Mesenchymal stem cell (in vitro differentiated cells and primary cell): ENCODE measurements around the gene KCNJ10.

Experiments
- DNase-seq: peaks from one replicate; pipeline ENCODE4 v3.0.0-alpha.2; 2013
- H2AFZ ChIP-seq: one replicate; pipeline ENCODE4 v1.6.1; 2013; ENCODE audit warnings: low read depth, mild to moderate bottlenecking, control low read depth, inconsistent platforms, low read length, moderate library complexity
- H2AK5ac ChIP-seq: 2 replicates; pipeline ENCODE4 v1.6.1; 2013; ENCODE audit warnings: low read length, moderate library complexity, mild to moderate bottlenecking, inconsistent platforms; ENCODE audit not compliant: severe bottlenecking
- H2BK120ac ChIP-seq: one replicate; pipeline ENCODE4 v1.6.1; 2013; ENCODE audit warnings: low read depth, mild to moderate bottlenecking, inconsistent platforms, low read length, moderate library complexity
- H2BK12ac ChIP-seq, 2 experiments: one replicate each; pipeline ENCODE4 v1.6.1; 2013; ENCODE audit warnings: inconsistent platforms in 2 of 2, low read length in 2 of 2, mild to moderate bottlenecking in 2 of 2, moderate library complexity in 2 of 2, control low read depth in 1 of 2
- H2BK15ac ChIP-seq: one replicate; pipeline ENCODE4 v1.6.1; 2013; ENCODE audit warnings: mild to moderate bottlenecking, low read depth, inconsistent platforms; ENCODE audit not compliant: poor library complexity, severe bottlenecking
- H2BK5ac ChIP-seq: 2 replicates; pipeline ENCODE4 v1.6.1; 2013; ENCODE audit warnings: low read depth, mild to moderate bottlenecking, low read length, control low read depth, inconsistent platforms; ENCODE audit not compliant: poor library complexity, severe bottlenecking
- H3K14ac ChIP-seq, 2 experiments: one replicate each; pipeline ENCODE4 v1.6.1; 2013; ENCODE audit warnings: inconsistent platforms in 2 of 2, low read length in 2 of 2, control low read depth in 1 of 2, mild to moderate bottlenecking in 1 of 2, moderate library complexity in 1 of 2
- H3K18ac ChIP-seq, 2 experiments: one replicate each; pipeline ENCODE4 v1.6.1; 2013; ENCODE audit warnings: inconsistent platforms in 2 of 2, low read length in 2 of 2, control low read depth in 1 of 2, low read depth in 1 of 2, mild to moderate bottlenecking in 1 of 2
- H3K23ac ChIP-seq, 2 experiments: one replicate each; pipeline ENCODE4 v1.6.1; 2013; ENCODE audit warnings: inconsistent platforms in 2 of 2, low read length in 2 of 2, mild to moderate bottlenecking in 2 of 2, moderate library complexity in 2 of 2, control low read depth in 1 of 2
- H3K27ac ChIP-seq: 2 replicates; pipeline ENCODE4 v1.5.1; 2013; ENCODE audit warnings: mild to moderate bottlenecking, moderate library complexity, low read length, control low read depth, inconsistent platforms; ENCODE audit not compliant: poor library complexity, severe bottlenecking
- H3K27me3 ChIP-seq, 2 experiments: 2 replicates each; pipeline versions ENCODE4 v1.6.1 to v1.7.0; 2013; ENCODE audit warnings: low read length in 2 of 2, mild to moderate bottlenecking in 2 of 2, moderate library complexity in 2 of 2, control low read depth in 1 of 2, inconsistent platforms in 1 of 2; ENCODE audit not compliant: control insufficient read depth in 1 of 2, insufficient read depth in 1 of 2
- H3K36me3 ChIP-seq, 2 experiments: 2 replicates each; pipeline versions ENCODE4 v1.6.1 to v1.7.0; 2013; ENCODE audit warnings: low read length in 2 of 2, control low read depth in 1 of 2, inconsistent platforms in 1 of 2, low read depth in 1 of 2, mild to moderate bottlenecking in 1 of 2; ENCODE audit not compliant: insufficient read depth in 2 of 2, control insufficient read depth in 1 of 2
- H3K4ac ChIP-seq, 2 experiments: one replicate each; pipeline ENCODE4 v1.6.1; 2013; ENCODE audit warnings: inconsistent platforms in 2 of 2, low read length in 2 of 2, mild to moderate bottlenecking in 2 of 2, moderate library complexity in 2 of 2, control low read depth in 1 of 2, low read depth in 1 of 2
- H3K4me1 ChIP-seq: 2 replicates; pipeline ENCODE4 v1.6.1; 2013; ENCODE audit warnings: low read depth, low read length, control low read depth; ENCODE audit not compliant: control insufficient read depth, insufficient read depth
- H3K4me2 ChIP-seq: 2 replicates; pipeline ENCODE4 v1.6.1; 2013; ENCODE audit warnings: low read length, mild to moderate bottlenecking, inconsistent platforms; ENCODE audit not compliant: poor library complexity, severe bottlenecking
- H3K4me3 ChIP-seq, 2 experiments: 2 replicates each; pipeline versions ENCODE4 v1.5.1 to v1.7.0; 2013; ENCODE audit warnings: low read length in 2 of 2, mild to moderate bottlenecking in 2 of 2, control low read depth in 1 of 2, low read depth in 1 of 2; ENCODE audit not compliant: insufficient read depth in 1 of 2
- H3K79me1 ChIP-seq: replicated peaks from 2 replicates; pipeline ENCODE4 v1.6.1; 2013; ENCODE audit warnings: mild to moderate bottlenecking, control low read depth, low read length, inconsistent platforms; ENCODE audit not compliant: poor library complexity, severe bottlenecking
- H3K9ac ChIP-seq: 2 replicates; pipeline ENCODE4 v1.7.0; 2013; ENCODE audit warnings: mild to moderate bottlenecking, low read length, moderate library complexity
- H3K9me3 ChIP-seq: 2 replicates; pipeline ENCODE4 v1.7.0; 2013; ENCODE audit warnings: mild to moderate bottlenecking, low read length; ENCODE audit not compliant: control insufficient read depth
- H4K8ac ChIP-seq: one replicate; pipeline ENCODE4 v1.6.1; 2013; ENCODE audit warnings: inconsistent platforms, mild to moderate bottlenecking, low read length, moderate library complexity
- H4K91ac ChIP-seq: one replicate; pipeline ENCODE4 v1.6.1; 2013; ENCODE audit warnings: mild to moderate bottlenecking, low read length, inconsistent platforms
- WGBS: methylation state at CpG from one replicate; pipeline ENCODE4 v1.1.7; 2013; ENCODE audit warnings: mixed read lengths; 5-methylcytosine and 5-hydroxymethylcytosine counted together

The KCNJ10 gene

GRCh38 chr1:160085686-160086455 lies 15.9 kb upstream of the KCNJ10 start:
- Histone ChIP-seq H3K4me2 (no peak overlapping the region), H3K27ac (no peak overlapping the region), H2AK5ac (no peak overlapping the region), H3K27me3 (peaks cover 33 to 38% of the 10 kb centered on the region in 2 experiments), H4K8ac (no peak overlapping the region), H3K4me3 (no peak overlapping the region), H2AFZ (no peak overlapping the region), H2BK5ac (no peak overlapping the region), H2BK15ac (no peak overlapping the region), H3K14ac (no peak overlapping the region), H3K23ac (peak overlapping the region in 1 of 2 experiments; percentile 9), H3K4ac (no peak overlapping the region), H3K4me1 (peaks cover 7% of the 10 kb centered on the region), H3K36me3 (peaks cover 0 to 27% of the 10 kb centered on the region in 2 experiments), H2BK12ac (no peak overlapping the region), H3K9ac (no peak overlapping the region), H3K9me3 (no peaks in the 10 kb centered on the region), H3K79me1 (no peaks in the 10 kb centered on the region), H2BK120ac (no peak overlapping the region), H3K18ac (no peak overlapping the region), H4K91ac (no peak overlapping the region)
- DNase-seq = peak; percentile 70
- 41% methylated on average over 17 of the region's 19 CpGs for WGBS

GRCh38 chr1:160084771-160085321 lies 14.9 kb upstream of the KCNJ10 start:
- Histone ChIP-seq H2BK15ac (no peak overlapping the region), H3K9ac (no peak overlapping the region), H4K8ac (no peak overlapping the region), H3K4me3 (no peak overlapping the region), H3K4me2 (no peak overlapping the region), H3K18ac (no peak overlapping the region), H2BK120ac (no peak overlapping the region), H3K14ac (no peak overlapping the region), H3K79me1 (no peaks in the 10 kb centered on the region), H3K27ac (no peak overlapping the region), H3K9me3 (no peaks in the 10 kb centered on the region), H3K23ac (no peak overlapping the region), H3K27me3 (peaks cover 43 to 48% of the 10 kb centered on the region in 2 experiments), H3K36me3 (peaks cover 0 to 22% of the 10 kb centered on the region in 2 experiments), H2BK12ac (no peak overlapping the region), H3K4ac (no peak overlapping the region), H3K4me1 (peaks cover 7% of the 10 kb centered on the region), H4K91ac (no peak overlapping the region), H2AK5ac (no peak overlapping the region), H2AFZ (no peak overlapping the region), H2BK5ac (no peak overlapping the region)
- DNase-seq = no peak
- 91% methylated on average over 27 of the region's 30 CpGs for WGBS

GRCh38 chr1:160083968-160084770 lies 14.2 kb upstream of the KCNJ10 start:
- Histone ChIP-seq H3K9me3 (no peaks in the 10 kb centered on the region), H2AK5ac (no peak overlapping the region), H4K8ac (no peak overlapping the region), H3K4ac (no peak overlapping the region), H3K79me1 (no peaks in the 10 kb centered on the region), H3K4me2 (no peak overlapping the region), H2BK12ac (no peak overlapping the region), H3K27ac (no peak overlapping the region), H3K36me3 (peaks cover 0 to 17% of the 10 kb centered on the region in 2 experiments), H2BK5ac (no peak overlapping the region), H4K91ac (no peak overlapping the region), H3K14ac (peak overlapping the region in 1 of 2 experiments; percentile 36), H2BK120ac (no peak overlapping the region), H3K27me3 (peaks cover 48 to 54% of the 10 kb centered on the region in 2 experiments), H3K4me3 (peak overlapping the region in 1 of 2 experiments; percentile 70), H2BK15ac (no peak overlapping the region), H3K18ac (no peak overlapping the region), H2AFZ (peak overlapping the region; percentile 72), H3K9ac (no peak overlapping the region), H3K4me1 (peaks cover 7% of the 10 kb centered on the region), H3K23ac (no peak overlapping the region)
- DNase-seq = peak; percentile 33
- 39% methylated on average over 94 of the region's 96 CpGs for WGBS

GRCh38 chr1:160082926-160083325 lies 13.0 kb upstream of the KCNJ10 start:
- Histone ChIP-seq H3K36me3 (peaks cover 0 to 14% of the 10 kb centered on the region in 2 experiments), H3K79me1 (no peaks in the 10 kb centered on the region), H4K91ac (no peak overlapping the region), H2BK12ac (no peak overlapping the region), H2BK120ac (no peak overlapping the region), H3K4me2 (no peak overlapping the region), H3K14ac (no peak overlapping the region), H2BK15ac (no peak overlapping the region), H2AK5ac (no peak overlapping the region), H2AFZ (no peak overlapping the region), H3K27me3 (peaks cover 54% of the 10 kb centered on the region in 2 experiments), H3K9me3 (no peaks in the 10 kb centered on the region), H4K8ac (no peak overlapping the region), H3K4me3 (no peak overlapping the region), H3K27ac (no peak overlapping the region), H3K9ac (no peak overlapping the region), H3K4ac (no peak overlapping the region), H3K4me1 (peaks cover 7% of the 10 kb centered on the region), H3K18ac (no peak overlapping the region), H2BK5ac (no peak overlapping the region), H3K23ac (no peak overlapping the region)
- no peak for DNase-seq
- 59% methylated on average over 3 of the region's 3 CpGs for WGBS
